Neuronal stem cell (in vitro differentiated cells): ENCODE measurements around the gene PTCD2.

Experiments used
- DNase-seq: peaks from one replicate; pipeline ENCODE4 v3.0.0-alpha.2; 2013; ENCODE audit warnings: low spot score
- H2AFZ ChIP-seq: one replicate; pipeline ENCODE4 v1.6.1; 2013; ENCODE audit warnings: mild to moderate bottlenecking, low read length, inconsistent platforms
- H2AK5ac ChIP-seq: 2 replicates; pipeline ENCODE4 v1.6.1; 2013; ENCODE audit warnings: low read depth, mild to moderate bottlenecking, inconsistent platforms, low read length, moderate library complexity, mixed read lengths
- H2BK120ac ChIP-seq: 2 replicates; pipeline ENCODE4 v1.6.1; 2013; ENCODE audit warnings: low read depth, mild to moderate bottlenecking, inconsistent platforms, low read length, moderate library complexity, mixed read lengths
- H2BK12ac ChIP-seq: one replicate; pipeline ENCODE4 v1.6.1; 2013; ENCODE audit warnings: low read length, inconsistent platforms
- H2BK15ac ChIP-seq: 2 replicates; pipeline ENCODE4 v1.6.1; 2013; ENCODE audit warnings: mild to moderate bottlenecking, low read length, inconsistent platforms, mixed read lengths
- H2BK5ac ChIP-seq: one replicate; pipeline ENCODE4 v1.6.1; 2013; ENCODE audit warnings: inconsistent platforms, mild to moderate bottlenecking, low read length, moderate library complexity
- H3K14ac ChIP-seq: one replicate; pipeline ENCODE4 v1.6.1; 2013; ENCODE audit warnings: low read length, inconsistent platforms
- H3K18ac ChIP-seq: 2 replicates; pipeline ENCODE4 v1.6.1; 2013; ENCODE audit warnings: low read length, inconsistent platforms
- H3K23ac ChIP-seq: 2 replicates; pipeline ENCODE4 v1.6.1; 2013; ENCODE audit warnings: low read depth, mild to moderate bottlenecking, mixed read lengths, low read length, inconsistent platforms; ENCODE audit not compliant: poor library complexity
- H3K27ac ChIP-seq: replicated peaks from 3 replicates; pipeline ENCODE4 v1.5.1; 2013; ENCODE audit warnings: low read length, inconsistent platforms
- H3K27me3 ChIP-seq, 3 experiments: 2 replicates each; pipeline ENCODE4 v1.6.1; 2013; ENCODE audit warnings: low read length in 3 of 3, mild to moderate bottlenecking in 2 of 3, inconsistent platforms in 1 of 3, low read depth in 1 of 3, mixed read lengths in 1 of 3, moderate library complexity in 1 of 3; ENCODE audit not compliant: control insufficient read depth in 3 of 3, insufficient read depth in 3 of 3
- H3K36me3 ChIP-seq, 2 donors: replicated peaks in 1 of 2; 2 replicates each; pipeline ENCODE4 v1.6.1; 2013; ENCODE audit warnings: low read length in 2 of 2; ENCODE audit not compliant: control insufficient read depth in 2 of 2, insufficient read depth in 2 of 2
- H3K4ac ChIP-seq: 2 replicates; pipeline ENCODE4 v1.6.1; 2013; ENCODE audit warnings: inconsistent platforms, mild to moderate bottlenecking, low read length, moderate library complexity
- H3K4me1 ChIP-seq, 2 donors: 1 replicate in 1 of 2; 2 replicates in 1 of 2; pipeline ENCODE4 v1.6.1; 2013; ENCODE audit warnings: low read length in 2 of 2, low read depth in 1 of 2; ENCODE audit not compliant: control insufficient read depth in 2 of 2, insufficient read depth in 1 of 2
- H3K4me2 ChIP-seq: one replicate; pipeline ENCODE4 v1.6.1; 2013; ENCODE audit warnings: mild to moderate bottlenecking, low read length, inconsistent platforms; ENCODE audit not compliant: insufficient read depth, poor library complexity, severe bottlenecking
- H3K4me3 ChIP-seq, 2 donors: 2 replicates each; pipeline ENCODE4 v1.5.1; 2013; ENCODE audit warnings: low read length in 2 of 2, mild to moderate bottlenecking in 2 of 2, inconsistent platforms in 1 of 2, moderate library complexity in 1 of 2
- H3K79me1 ChIP-seq: one replicate; pipeline ENCODE4 v1.6.1; 2013; ENCODE audit warnings: low read depth, mild to moderate bottlenecking, inconsistent platforms, low read length, moderate library complexity
- H3K9ac ChIP-seq: one replicate; pipeline ENCODE4 v1.6.1; 2013; ENCODE audit warnings: mild to moderate bottlenecking, low read depth, low read length, inconsistent platforms; ENCODE audit not compliant: poor library complexity
- H3K9me3 ChIP-seq, 2 donors: replicated peaks in 1 of 2; 2 replicates each; pipeline versions ENCODE3 to v1.6.1; 2013; ENCODE audit warnings: low read length in 2 of 2, mild to moderate bottlenecking in 2 of 2, inconsistent platforms in 1 of 2, low read depth in 1 of 2, mixed read lengths in 1 of 2, moderate library complexity in 1 of 2; ENCODE audit not compliant: control insufficient read depth in 2 of 2, insufficient read depth in 1 of 2
- H4K8ac ChIP-seq: one replicate; pipeline ENCODE4 v1.6.1; 2013; ENCODE audit warnings: low read depth, mild to moderate bottlenecking, inconsistent platforms, low read length, moderate library complexity
- H4K91ac ChIP-seq: one replicate; pipeline ENCODE4 v1.6.1; 2013; ENCODE audit warnings: low read length, low read depth, mild to moderate bottlenecking, inconsistent platforms; ENCODE audit not compliant: poor library complexity
- WGBS, 2 donors: extraction: QIAGEN DNeasy Blood & Tissue Kit; methylation state at CpG; one replicate each; pipeline ENCODE4 v1.1.7; 2013; ENCODE audit warnings: missing lambda C conversion rate in 2 of 2, mixed read lengths in 1 of 2; ENCODE audit not compliant: insufficient read length in 2 of 2, insufficient replicate concordance in 1 of 2; ENCODE audit errors: extremely low coverage in 2 of 2; 5-methylcytosine and 5-hydroxymethylcytosine counted together

Gene PTCD2

GRCh38 chr5:72292411-72292810, 27.8 kb upstream of the PTCD2 start:
- no peaks in the 10 kb centered on the region for H3K9me3 ChIP-seq
- no peak overlapping the region for H3K4me3 ChIP-seq

GRCh38 chr5:72293495-72294055, 26.6 kb upstream of the PTCD2 start:
- no peak overlapping the region for H3K9ac ChIP-seq
- no peak overlapping the region for H4K91ac ChIP-seq
- H2BK12ac ChIP-seq, result no peak overlapping the region
- no peak overlapping the region for H2BK5ac ChIP-seq
- no CpG with 5 or more reads among the region's 3 CpGs for WGBS, 2 donors
- H3K4ac ChIP-seq, result no peak overlapping the region
- H2BK120ac ChIP-seq, result no peak overlapping the region
- H3K27me3 ChIP-seq, result no peaks in the 10 kb centered on the region
- no peak overlapping the region for H2BK15ac ChIP-seq
- no peaks in the 10 kb centered on the region for H3K9me3 ChIP-seq
- H3K4me2 ChIP-seq, result no peak overlapping the region
- H3K27ac ChIP-seq, result no peak overlapping the region
- no peak for DNase-seq
- H3K4me1 ChIP-seq, result no peaks in the 10 kb centered on the region
- H3K36me3 ChIP-seq, result peaks cover 3 to 87% of the 10 kb centered on the region in 2 donors
- H3K18ac ChIP-seq, result no peak overlapping the region
- H3K79me1 ChIP-seq, result no peaks in the 10 kb centered on the region
- no peak overlapping the region for H4K8ac ChIP-seq
- no peak overlapping the region for H3K4me3 ChIP-seq
- no peak overlapping the region for H2AFZ ChIP-seq
- H3K14ac ChIP-seq, result no peak overlapping the region
- no peak overlapping the region for H3K23ac ChIP-seq
- H2AK5ac ChIP-seq, result no peak overlapping the region

More at GRCh38 chr5:72292411-72292810, 27.8 kb upstream of the PTCD2 start:
- H4K8ac ChIP-seq, result no peak overlapping the region
- peaks cover 5 to 91% of the 10 kb centered on the region in 2 donors for H3K36me3 ChIP-seq
- no peak overlapping the region for H3K27ac ChIP-seq
- no peaks in the 10 kb centered on the region for H3K79me1 ChIP-seq
- no peak overlapping the region for H3K4ac ChIP-seq
- no peak overlapping the region for H3K4me2 ChIP-seq
- no peaks in the 10 kb centered on the region for H3K27me3 ChIP-seq
- H2BK12ac ChIP-seq, result no peak overlapping the region
- no peak for DNase-seq
- WGBS, 2 donors, result no CpG with 5 or more reads among the region's 1 CpG
- no peak overlapping the region for H2BK5ac ChIP-seq
- H3K23ac ChIP-seq, result no peak overlapping the region
- no peak overlapping the region for H2BK120ac ChIP-seq
- H3K4me1 ChIP-seq, result no peaks in the 10 kb centered on the region
- H2AK5ac ChIP-seq, result no peak overlapping the region
- no peak overlapping the region for H3K14ac ChIP-seq
- H3K9ac ChIP-seq, result no peak overlapping the region
- no peak overlapping the region for H3K18ac ChIP-seq
- no peak overlapping the region for H4K91ac ChIP-seq
- no peak overlapping the region for H2BK15ac ChIP-seq
- no peak overlapping the region for H2AFZ ChIP-seq

GRCh38 chr5:72294473-72294872, 25.7 kb upstream of the PTCD2 start:
- H2AFZ ChIP-seq, result no peak overlapping the region
- H3K4me3 ChIP-seq, result no peak overlapping the region
- H3K4me2 ChIP-seq, result no peak overlapping the region
- H2BK120ac ChIP-seq, result no peak overlapping the region
- peaks cover 2 to 87% of the 10 kb centered on the region in 2 donors for H3K36me3 ChIP-seq
- no peak overlapping the region for H4K8ac ChIP-seq
- H3K18ac ChIP-seq, result no peak overlapping the region
- DNase-seq, result no peak
- H3K79me1 ChIP-seq, result no peaks in the 10 kb centered on the region
- H3K14ac ChIP-seq, result no peak overlapping the region
- no peak overlapping the region for H2AK5ac ChIP-seq
- H2BK12ac ChIP-seq, result no peak overlapping the region
- no peak overlapping the region for H3K4ac ChIP-seq
- no peak overlapping the region for H4K91ac ChIP-seq
- no peak overlapping the region for H3K9ac ChIP-seq
- no peaks in the 10 kb centered on the region for H3K4me1 ChIP-seq
- no CpG with 5 or more reads among the region's 2 CpGs for WGBS, 2 donors
- no peaks in the 10 kb centered on the region for H3K27me3 ChIP-seq
- no peak overlapping the region for H3K23ac ChIP-seq
- H2BK5ac ChIP-seq, result no peak overlapping the region
- no peak overlapping the region for H3K27ac ChIP-seq
- no peaks in the 10 kb centered on the region for H3K9me3 ChIP-seq
- no peak overlapping the region for H2BK15ac ChIP-seq

GRCh38 chr5:72295539-72295938, 24.6 kb upstream of the PTCD2 start:
- H4K8ac ChIP-seq, result no peak overlapping the region
- peaks cover 1% of the 10 kb centered on the region for H3K79me1 ChIP-seq
- no peak for DNase-seq
- no peak overlapping the region for H2BK15ac ChIP-seq
- H3K4me1 ChIP-seq, result peaks cover 0 to 1% of the 10 kb centered on the region in 2 donors
- no peak overlapping the region for H2BK12ac ChIP-seq
- no peak overlapping the region for H3K27ac ChIP-seq
- no peak overlapping the region for H3K18ac ChIP-seq
- no peak overlapping the region for H3K23ac ChIP-seq
- H2BK120ac ChIP-seq, result no peak overlapping the region
- H3K27me3 ChIP-seq, result no peaks in the 10 kb centered on the region
- H3K14ac ChIP-seq, result no peak overlapping the region
- no peak overlapping the region for H2AK5ac ChIP-seq
- H3K9me3 ChIP-seq, result no peaks in the 10 kb centered on the region
- WGBS, 2 donors, result no CpG with 5 or more reads among the region's 4 CpGs
- H3K4me2 ChIP-seq, result no peak overlapping the region
- no peak overlapping the region for H2AFZ ChIP-seq
- no peak overlapping the region for H4K91ac ChIP-seq
- no peak overlapping the region for H3K9ac ChIP-seq
- H3K4ac ChIP-seq, result no peak overlapping the region
- H3K4me3 ChIP-seq, result no peak overlapping the region
- H3K36me3 ChIP-seq, result peaks cover 2 to 87% of the 10 kb centered on the region in 2 donors
- H2BK5ac ChIP-seq, result no peak overlapping the region
